Subcutaneous adipose tissue (tissue), 4 donors: Measurements from ENCODE around the gene KAT2B. TPM values are rescaled to one million over a fixed set of nuclear protein-coding genes. Genes with fewer than 3 reads are reported as not detected.

Experiments used
- CTCF ChIP-seq: fragments of 450-650 bp; IDR thresholded peaks from one replicate; pipeline ENCODE4 v1.5.1; 2016; ENCODE audit warnings: low read depth, mild to moderate bottlenecking, control low read depth, antibody characterized with exemption, moderate library complexity
- total RNA-seq, 4 donors: library from RNA; depleted of rRNA; stranded (reverse); fragments of >200 nt; gene quantifications; one replicate each; pipeline ENCODE4 v1.1.0, GENCODE V29; 2016

KAT2B gene
- total RNA-seq, 4 donors from 2014 or later, result 37.6 to 44.0 (median 42.6) TPM

DNA sequence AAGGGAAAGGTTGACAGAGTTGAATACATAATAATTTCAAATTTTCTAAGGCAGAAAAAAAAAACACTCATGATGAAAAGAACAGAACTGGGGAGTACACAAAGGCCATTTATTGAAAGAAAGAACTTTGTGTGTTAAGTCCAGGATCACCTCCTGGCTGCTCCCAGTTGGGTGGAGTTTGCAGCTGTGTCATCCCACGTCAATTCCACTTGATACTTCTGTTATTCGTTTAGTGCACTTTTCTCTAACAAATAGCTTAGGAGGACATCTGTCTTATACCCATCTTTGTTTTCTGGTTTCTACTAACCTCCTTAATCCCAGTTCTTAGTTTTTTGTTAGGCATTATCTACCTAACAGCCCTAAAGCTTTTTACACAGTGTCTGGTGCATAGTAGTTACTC is 101.1 kb downstream of the KAT2B start:
- no peak for TF ChIP-seq CTCF

DNA sequence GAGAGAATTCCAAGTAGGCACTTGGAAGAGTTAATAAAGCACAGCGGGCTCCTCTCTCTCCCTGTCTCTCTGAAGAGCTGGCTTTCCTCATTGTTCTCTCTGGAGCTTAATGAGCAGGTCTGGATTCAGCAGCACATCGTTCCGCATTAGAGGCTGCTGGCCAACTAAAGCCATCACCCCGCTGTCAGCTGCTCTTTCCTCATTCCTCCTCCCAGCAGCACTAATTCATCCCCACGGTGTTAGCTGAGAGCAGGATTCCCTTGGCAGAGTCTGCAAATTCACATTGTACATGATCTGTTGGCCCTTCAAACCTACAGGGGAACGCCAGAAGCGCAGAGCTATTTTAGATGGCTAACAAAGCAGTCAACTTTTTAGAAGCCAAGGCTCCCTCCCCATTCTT is 101.6 kb downstream of the KAT2B start:
- TF ChIP-seq CTCF, result no peak

DNA sequence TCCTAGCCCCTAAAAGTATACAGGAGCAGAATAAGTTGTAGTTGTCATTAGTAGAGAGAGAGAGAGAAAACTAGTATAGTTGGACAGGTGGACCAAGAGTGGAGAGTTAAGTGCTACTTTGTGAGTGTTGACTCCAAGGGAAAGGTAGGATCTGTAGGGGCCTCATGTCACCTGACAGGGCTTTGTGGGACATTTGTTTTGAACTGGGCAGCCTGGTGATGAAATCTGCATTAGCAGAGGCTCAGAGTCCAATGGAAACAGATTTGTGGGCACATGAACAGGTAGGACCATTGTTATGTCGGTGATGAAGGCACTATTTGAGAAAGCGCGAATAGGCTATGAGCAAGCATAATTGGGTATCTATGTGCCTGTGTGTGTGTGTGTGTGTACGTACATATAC is 102.3 kb downstream of the KAT2B start:
- TF ChIP-seq CTCF, result no peak

GRCh38 chr3:20143519-20143918 is 103.3 kb downstream of the KAT2B start:
- no peak for TF ChIP-seq CTCF

DNA sequence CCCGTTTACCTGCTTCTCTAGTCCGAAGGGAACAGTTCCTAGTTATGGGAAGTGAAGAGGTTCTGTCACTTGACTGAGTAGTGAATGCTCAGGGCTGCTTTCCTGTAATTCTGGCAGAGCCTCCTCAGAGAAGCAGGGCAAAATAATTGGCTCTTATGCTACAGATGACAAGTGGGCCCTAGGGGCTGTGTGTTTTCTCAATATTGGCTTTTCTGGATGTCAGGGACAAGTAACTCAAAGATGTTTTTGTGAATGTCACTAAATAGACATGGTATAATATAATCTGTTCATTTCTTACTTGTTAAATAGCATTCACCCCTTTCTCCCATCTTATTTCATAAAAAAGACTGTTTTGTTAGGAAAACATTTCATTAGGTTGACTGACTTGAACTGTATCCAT is 105.6 kb downstream of the KAT2B start:
- TF ChIP-seq CTCF, result no peak

- TF ChIP-seq CTCF, result no peak
These were observed 106.1 kb downstream of the KAT2B start for GRCh38 chr3:20146301-20146700.

- TF ChIP-seq CTCF, result no peak
These were observed 107.1 kb downstream of the KAT2B start for GRCh38 chr3:20147361-20147760.

DNA sequence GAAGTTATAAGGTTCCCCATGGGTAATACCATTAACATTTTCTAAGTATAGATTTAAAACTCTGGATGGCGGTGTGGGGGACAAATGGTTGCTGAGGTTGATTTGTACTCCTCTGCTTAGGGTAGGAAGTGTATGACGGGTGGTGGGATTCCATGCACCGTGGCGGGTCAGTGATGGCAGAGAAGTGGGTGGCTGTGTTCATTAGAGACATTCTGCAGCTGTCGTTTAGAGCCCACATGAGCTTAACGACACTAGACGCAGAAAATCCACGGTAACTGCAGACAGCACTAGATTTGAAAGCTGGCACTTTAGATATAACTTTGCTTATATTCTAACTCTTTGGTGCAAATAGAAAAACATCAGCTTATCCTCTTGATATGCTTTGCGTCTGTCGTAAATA is 108.2 kb downstream of the KAT2B start:
- TF ChIP-seq CTCF, result no peak
